ENCODE measurements around the gene PTPRN2. TPM values are rescaled to one million over a fixed set of nuclear protein-coding genes. Genes with fewer than 3 reads are reported as not detected.

The PTPRN2 gene
- total RNA-seq, 1 experiment from 2014 or later = not detected

DNA sequence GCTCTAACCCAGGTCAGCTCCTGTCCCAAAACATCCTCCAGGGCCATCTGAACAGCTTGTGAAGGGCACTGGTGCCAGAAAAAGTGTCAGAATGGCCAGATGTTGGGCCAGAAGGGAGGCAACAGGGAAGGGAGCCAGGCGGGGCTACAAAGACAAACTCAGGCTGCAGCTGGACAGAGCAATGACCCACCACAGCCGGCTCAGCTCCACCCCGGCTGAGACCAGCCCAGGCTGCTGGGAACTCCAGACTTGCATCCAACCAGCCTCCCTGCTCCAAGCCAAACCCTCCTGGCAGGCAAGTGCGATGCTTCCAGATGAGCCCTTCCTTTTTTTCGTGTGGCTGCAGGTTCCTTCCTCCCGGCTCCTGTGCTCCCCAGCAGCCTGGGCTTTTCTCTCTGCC is 466.9 kb downstream of the PTPRN2 start:
- Histone ChIP-seq H3K9me3 (ENCODE audit: insufficient read depth, low read depth) (peaks cover 5% of the 10 kb centered on the region; the same call in 1 of the 2 replicates), H3K36me3 (ENCODE audit: low read depth) (no peaks in the 10 kb centered on the region), H3K79me2 (ENCODE audit: low read depth) (no peaks in the 10 kb centered on the region), H3K4me2 (no peak overlapping the region), H3K27ac (no peak overlapping the region), H2AFZ (no peak overlapping the region), H3F3A (ENCODE audit: insufficient read depth, low read depth) (no peaks in the 10 kb centered on the region), H3K27me3 (ENCODE audit: insufficient read depth, low read depth) (peaks cover 57% of the 10 kb centered on the region), H4K20me1 (ENCODE audit: insufficient read depth) (no peaks in the 10 kb centered on the region), H3K9me2 (ENCODE audit: insufficient read depth) (no peaks in the 10 kb centered on the region), H3K4me3 (no peak overlapping the region), H3K4me1 (replicated peaks; ENCODE audit: insufficient read depth) (no peaks in the 10 kb centered on the region)
- intact Hi-C loops (cut with micrococcal nuclease; ENCODE audit: unreplicated experiment) = no loop called here
- BruUV-seq (replicated peaks) = no TSS peak
- POLR2A ChIA-PET (ENCODE audit: unreplicated experiment) = no interaction called here
- TF ChIP-seq, protein P1, sequence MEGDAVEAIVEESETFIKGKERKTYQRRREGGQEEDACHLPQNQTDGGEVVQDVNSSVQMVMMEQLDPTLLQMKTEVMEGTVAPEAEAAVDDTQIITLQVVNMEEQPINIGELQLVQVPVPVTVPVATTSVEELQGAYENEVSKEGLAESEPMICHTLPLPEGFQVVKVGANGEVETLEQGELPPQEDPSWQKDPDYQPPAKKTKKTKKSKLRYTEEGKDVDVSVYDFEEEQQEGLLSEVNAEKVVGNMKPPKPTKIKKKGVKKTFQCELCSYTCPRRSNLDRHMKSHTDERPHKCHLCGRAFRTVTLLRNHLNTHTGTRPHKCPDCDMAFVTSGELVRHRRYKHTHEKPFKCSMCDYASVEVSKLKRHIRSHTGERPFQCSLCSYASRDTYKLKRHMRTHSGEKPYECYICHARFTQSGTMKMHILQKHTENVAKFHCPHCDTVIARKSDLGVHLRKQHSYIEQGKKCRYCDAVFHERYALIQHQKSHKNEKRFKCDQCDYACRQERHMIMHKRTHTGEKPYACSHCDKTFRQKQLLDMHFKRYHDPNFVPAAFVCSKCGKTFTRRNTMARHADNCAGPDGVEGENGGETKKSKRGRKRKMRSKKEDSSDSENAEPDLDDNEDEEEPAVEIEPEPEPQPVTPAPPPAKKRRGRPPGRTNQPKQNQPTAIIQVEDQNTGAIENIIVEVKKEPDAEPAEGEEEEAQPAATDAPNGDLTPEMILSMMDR (conservative IDR thresholded peaks at IDR 0.05) = no peak
- TF ChIP-seq EZH2 (IDR thresholded peaks at IDR 0.05; ENCODE audit: low read depth) = no peak
- no peak for DNase-seq
- CTCF ChIA-PET = no interaction called here

DNA sequence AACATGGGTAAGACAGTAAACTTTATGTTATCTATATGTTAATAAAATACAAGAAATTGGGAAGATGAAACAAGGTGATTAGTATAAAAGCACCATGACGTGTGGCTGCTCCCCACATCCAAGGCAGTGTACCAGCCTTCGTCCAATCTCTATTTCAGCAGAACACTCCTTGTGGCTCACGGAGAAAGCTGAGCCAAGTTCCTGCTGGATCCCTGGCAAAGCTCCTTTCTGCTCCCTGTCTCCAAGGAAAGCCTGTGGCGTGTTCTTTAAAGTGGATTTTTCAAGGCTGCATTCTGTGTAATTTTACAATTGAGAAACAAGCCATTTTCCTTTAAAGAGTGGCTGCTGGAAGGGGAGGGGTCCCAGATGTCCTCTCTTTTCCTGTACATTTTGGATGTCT is 467.3 kb downstream of the PTPRN2 start:
- H3K27ac ChIP-seq = no peak overlapping the region
- peaks cover 57% of the 10 kb centered on the region for H3K27me3 ChIP-seq (ENCODE audit: insufficient read depth, low read depth)
- no TSS peak for BruUV-seq (replicated peaks)
- H3K9me3 ChIP-seq (ENCODE audit: insufficient read depth, low read depth) = peaks cover 5% of the 10 kb centered on the region; the same call in 1 of the 2 replicates
- no peak overlapping the region for H2AFZ ChIP-seq
- no peak for TF ChIP-seq EZH2 (IDR thresholded peaks at IDR 0.05; ENCODE audit: low read depth)
- TF ChIP-seq, protein P1 (conservative IDR thresholded peaks at IDR 0.05) = no peak
- intact Hi-C loops (cut with micrococcal nuclease; ENCODE audit: unreplicated experiment) = no loop called here
- no peak overlapping the region for H3K4me2 ChIP-seq
- no peaks in the 10 kb centered on the region for H3K36me3 ChIP-seq (ENCODE audit: low read depth)
- ChIA-PET POLR2A (ENCODE audit: unreplicated experiment) (no interaction called here), CTCF (no interaction called here)
- no peaks in the 10 kb centered on the region for H3K4me1 ChIP-seq (replicated peaks; ENCODE audit: insufficient read depth)
- no peaks in the 10 kb centered on the region for H4K20me1 ChIP-seq (ENCODE audit: insufficient read depth)
- H3K4me3 ChIP-seq = no peak overlapping the region
- no peak for DNase-seq
- no peaks in the 10 kb centered on the region for H3F3A ChIP-seq (ENCODE audit: insufficient read depth, low read depth)
- no peaks in the 10 kb centered on the region for H3K79me2 ChIP-seq (ENCODE audit: low read depth)
- H3K9me2 ChIP-seq (ENCODE audit: insufficient read depth) = no peaks in the 10 kb centered on the region

DNA sequence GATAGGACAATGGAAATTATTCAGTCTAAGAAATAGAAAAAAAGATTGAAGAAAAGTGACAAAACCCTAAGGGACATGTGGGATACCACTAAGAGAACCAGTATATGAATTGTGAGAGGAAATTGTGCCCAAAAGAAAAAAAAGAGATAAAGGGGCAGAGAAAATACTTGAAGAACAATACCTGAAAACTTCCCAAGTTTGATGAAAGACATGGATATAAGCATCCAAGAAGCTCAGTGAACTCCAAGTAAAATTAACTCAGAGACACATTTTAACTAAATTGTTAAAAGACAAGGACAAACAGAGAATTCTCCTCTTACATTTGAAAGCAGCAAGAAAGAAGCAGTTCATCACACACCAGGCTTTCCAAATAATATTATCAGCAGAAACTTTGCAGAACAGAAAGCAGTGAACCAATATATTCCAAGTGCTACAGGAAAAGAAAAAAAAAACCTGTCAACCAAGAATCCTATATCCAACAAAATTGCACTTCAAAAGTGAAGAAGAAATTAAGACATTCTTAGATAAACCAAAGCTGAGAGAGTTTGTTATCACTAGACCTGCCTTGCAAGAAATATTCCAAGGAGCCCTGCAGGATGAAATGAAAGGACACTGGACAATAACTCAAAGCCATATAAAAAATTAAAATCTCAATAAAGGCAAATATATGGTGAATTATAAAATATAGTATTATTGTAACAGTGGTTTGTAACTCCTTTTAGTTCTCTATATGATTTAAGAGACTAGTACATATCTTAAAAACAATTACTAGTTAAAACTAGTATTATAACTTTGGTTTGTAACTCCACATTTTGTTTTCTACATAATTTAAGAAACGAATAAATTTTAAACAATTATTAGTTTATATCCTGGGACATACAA is 470.0 kb downstream of the PTPRN2 start:
- CTCF ChIA-PET = no interaction called here
- no peaks in the 10 kb centered on the region for H4K20me1 ChIP-seq (ENCODE audit: insufficient read depth)
- intact Hi-C loops (cut with micrococcal nuclease; ENCODE audit: unreplicated experiment) = no loop called here
- no peak overlapping the region for H3K4me3 ChIP-seq
- no peak overlapping the region for H2AFZ ChIP-seq
- peaks cover 40% of the 10 kb centered on the region for H3K27me3 ChIP-seq (ENCODE audit: insufficient read depth, low read depth)
- H3K9me3 ChIP-seq (ENCODE audit: insufficient read depth, low read depth) = peaks cover 5% of the 10 kb centered on the region; the same call in 1 of the 2 replicates
- BruUV-seq (replicated peaks) = no TSS peak
- no peaks in the 10 kb centered on the region for H3K79me2 ChIP-seq (ENCODE audit: low read depth)
- TF ChIP-seq, protein P1 (conservative IDR thresholded peaks at IDR 0.05) = no peak
- TF ChIP-seq EZH2 (IDR thresholded peaks at IDR 0.05; ENCODE audit: low read depth) = no peak
- H3K36me3 ChIP-seq (ENCODE audit: low read depth) = no peaks in the 10 kb centered on the region
- no peaks in the 10 kb centered on the region for H3K9me2 ChIP-seq (ENCODE audit: insufficient read depth)
- H3K4me1 ChIP-seq (replicated peaks; ENCODE audit: insufficient read depth) = no peaks in the 10 kb centered on the region
- DNase-seq = no peak
- H3K4me2 ChIP-seq = no peak overlapping the region
- POLR2A ChIA-PET (ENCODE audit: unreplicated experiment) = no interaction called here
- no peak overlapping the region for H3K27ac ChIP-seq
- no peaks in the 10 kb centered on the region for H3F3A ChIP-seq (ENCODE audit: insufficient read depth, low read depth)

Measured in PC-9 (cell line).